Measurements from ENCODE around the gene UBE2E2. TPM values are rescaled to one million over a fixed set of nuclear protein-coding genes. Genes with fewer than 3 reads are reported as not detected.
A peak's percentile ranks its signal among the peaks of the same experiment; 100 is the strongest.

Gene UBE2E2
- total and polyA plus RNA-seq, 2 donors from 2014 or later: 40.9 to 61.7 TPM

- Histone ChIP-seq H3K27ac (ENCODE audit: low read depth in 2 of 2, low read length in 2 of 2) (no peak overlapping the region), H3K9me3 (ENCODE audit: control insufficient read depth in 2 of 3, insufficient read depth in 1 of 3, low read length in 3 of 3) (peaks cover 0 to 12% (median 0%) of the 10 kb centered on the region in 3 donors), H3K27me3 (ENCODE audit: control insufficient read depth, insufficient read depth, low read length) (no peaks in the 10 kb centered on the region), H3K4me3 (ENCODE audit: low read length in 3 of 3) (no peak overlapping the region), H3K4me1 (ENCODE audit: control insufficient read depth in 2 of 3, insufficient read depth in 2 of 3, low read depth in 1 of 3, low read length in 3 of 3) (no peaks in the 10 kb centered on the region), H3K9ac (ENCODE audit: low read length in 3 of 3) (no peak overlapping the region), H3K36me3 (ENCODE audit: control insufficient read depth in 2 of 3, insufficient read depth in 3 of 3, low read length in 3 of 3) (no peaks in the 10 kb centered on the region)
- DNase-seq: peak in 1 of 5 donors; percentile 40
- no peak for TF ChIP-seq CTCF (IDR thresholded peaks at IDR 0.05; ENCODE audit: borderline replicate concordance, extremely low read depth, insufficient read depth)
- FAIRE-seq: no peak
- intact Hi-C loops (cut with DNase I): no loop called here
These were observed 85.2 kb downstream of the UBE2E2 start for GRCh38 chr3:23288286-23288685.

GRCh38 chr3:23288715-23289114 lies 85.6 kb downstream of the UBE2E2 start:
- Histone ChIP-seq H3K36me3 (ENCODE audit: control insufficient read depth in 2 of 3, insufficient read depth in 3 of 3, low read length in 3 of 3) (no peaks in the 10 kb centered on the region), H3K9me3 (ENCODE audit: control insufficient read depth in 2 of 3, insufficient read depth in 1 of 3, low read length in 3 of 3) (peaks cover 0 to 12% (median 0%) of the 10 kb centered on the region in 3 donors), H3K27me3 (ENCODE audit: control insufficient read depth, insufficient read depth, low read length) (no peaks in the 10 kb centered on the region), H3K4me3 (ENCODE audit: low read length in 3 of 3) (no peak overlapping the region), H3K4me1 (ENCODE audit: control insufficient read depth in 2 of 3, insufficient read depth in 2 of 3, low read depth in 1 of 3, low read length in 3 of 3) (no peaks in the 10 kb centered on the region), H3K9ac (ENCODE audit: low read length in 3 of 3) (no peak overlapping the region), H3K27ac (ENCODE audit: low read depth in 2 of 2, low read length in 2 of 2) (no peak overlapping the region)
- DNase-seq: no peak
- FAIRE-seq: no peak
- intact Hi-C loops (cut with DNase I): no loop called here
- no peak for TF ChIP-seq CTCF (IDR thresholded peaks at IDR 0.05; ENCODE audit: borderline replicate concordance, extremely low read depth, insufficient read depth)

- intact Hi-C loops (cut with DNase I): no loop called here
- no peak for FAIRE-seq
These were observed 89.3 kb downstream of the UBE2E2 start for GRCh38 chr3:23292432-23292831.

More at GRCh38 chr3:23292432-23292831, 89.3 kb downstream of the UBE2E2 start:
- H3K9ac ChIP-seq (ENCODE audit: low read length in 3 of 3): no peak overlapping the region
- DNase-seq: no peak
- no peaks in the 10 kb centered on the region for H3K36me3 ChIP-seq (ENCODE audit: control insufficient read depth in 2 of 3, insufficient read depth in 3 of 3, low read length in 3 of 3)
- H3K27ac ChIP-seq (ENCODE audit: low read depth in 2 of 2, low read length in 2 of 2): no peak overlapping the region
- no peaks in the 10 kb centered on the region for H3K4me1 ChIP-seq (ENCODE audit: control insufficient read depth in 2 of 3, insufficient read depth in 2 of 3, low read depth in 1 of 3, low read length in 3 of 3)
- no peak for TF ChIP-seq CTCF (IDR thresholded peaks at IDR 0.05; ENCODE audit: borderline replicate concordance, extremely low read depth, insufficient read depth)
- H3K27me3 ChIP-seq (ENCODE audit: control insufficient read depth, insufficient read depth, low read length): no peaks in the 10 kb centered on the region
- no peak overlapping the region for H3K4me3 ChIP-seq (ENCODE audit: low read length in 3 of 3)
- H3K9me3 ChIP-seq (ENCODE audit: control insufficient read depth in 2 of 3, insufficient read depth in 1 of 3, low read length in 3 of 3): peaks cover 0 to under 1% (median 0%) of the 10 kb centered on the region in 3 donors
